Spleen (tissue), 7 donors: ENCODE measurements around the gene AK3.

Experiments used
- CTCF ChIP-seq, 11 experiments: fragments of 200-600 bp in 7 of 11; fragments of 450-650 bp in 4 of 11; sonication (generic) in 4 of 11; IDR thresholded peaks in 8 of 11; conservative IDR thresholded peaks in 3 of 11; 1 replicate in 7 of 11; 2 replicates in 4 of 11; pipeline versions ENCODE4 v1.4.0 to v1.8.0; 2016 to 2021; ENCODE audit warnings: antibody characterized with exemption in 11 of 11, inconsistent platforms in 4 of 11, mild to moderate bottlenecking in 1 of 11
- POLR2A ChIP-seq, 3 donors: fragments of 450-650 bp; IDR thresholded peaks; one replicate each; pipeline ENCODE4 v1.5.1; 2017; ENCODE audit warnings: antibody characterized with exemption in 3 of 3, mild to moderate bottlenecking in 1 of 3
- POLR2AphosphoS5 ChIP-seq, 3 donors: sonication (generic); formaldehyde crosslinking; IDR thresholded peaks; one replicate each; pipeline ENCODE4 v1.5.1; 2017; ENCODE audit warnings: antibody characterized with exemption in 3 of 3
- donor health status: DM: no; HTN: no; CAD: no; lungs with moderate emphysema.
- donor health status: DM: no; HTN: no; CAD: no.
- donor health status: DM: no; HTN: no; CAD: no.

GRCh38 chr9:4740638-4741364 lies at the start of gene AK3:
- peak in 6 of 11 experiments; percentile 13 to 45 (median 30) for TF ChIP-seq CTCF (IDR thresholded peaks at IDR 0.05 in 8 of 11, conservative IDR thresholded peaks at IDR 0.05 in 3 of 11)
- TF ChIP-seq POLR2AphosphoS5 (IDR thresholded peaks at IDR 0.05): peak; percentile 91 to 94 (median 93)
- TF ChIP-seq POLR2A (IDR thresholded peaks at IDR 0.05): peak in 2 of 3 donors; percentile 38 to 87
